KBM-7 (cell line): ENCODE results near the gene KCNN1.
A peak's percentile ranks its signal among the peaks of the same experiment; 100 is the strongest.
"Not testable (repeated sequence)": the region's sequence is repeated elsewhere in the genome, so short reads cannot be mapped to it uniquely, and the experiment has no call there.

Source experiments
- DNase-seq: peaks from one replicate; pipeline ENCODE4 v3.0.0-alpha.2; 2015
- in situ Hi-C: fragments of 300-500 bp; cut with MboI; formaldehyde crosslinking; loops from 2 replicates; pipeline ENCODE4 v1.14.3; 2020; ENCODE audit warnings: low sequenced_read_pairs, low pct_unique_long_range_greater_than_20kb, mixed read lengths

The KCNN1 gene

DNA sequence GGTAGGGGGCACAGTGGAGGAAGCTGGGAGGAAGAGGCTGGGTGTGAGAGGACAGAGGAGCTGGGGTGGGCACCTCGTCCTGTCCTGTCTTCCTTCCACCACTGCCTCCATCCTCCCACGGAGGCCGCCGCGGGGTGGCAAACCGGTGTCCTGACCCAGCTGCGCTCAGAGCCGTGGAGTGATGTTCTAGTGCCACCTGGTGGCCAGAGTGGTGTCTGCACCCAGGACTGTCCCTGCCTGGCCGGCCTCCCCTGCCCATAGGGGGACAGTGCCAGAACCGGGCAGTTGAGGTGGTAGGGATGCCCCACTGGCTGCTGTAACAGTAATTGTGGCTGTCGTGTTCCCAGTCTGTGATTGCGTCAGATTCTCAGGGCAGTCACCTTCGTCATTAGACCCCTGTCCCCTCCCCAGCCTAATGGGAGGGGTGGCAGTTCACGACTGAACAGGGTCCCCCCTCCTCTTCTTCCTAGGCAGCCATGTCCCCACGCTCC is 30.0 kb downstream of the KCNN1 start:
- in situ Hi-C loops: loop anchor here (10.0 kb wide), 1 partner anchor 52 kb away; no protein-coding TSS in a partner anchor
- DNase-seq: peak; percentile 87

DNA sequence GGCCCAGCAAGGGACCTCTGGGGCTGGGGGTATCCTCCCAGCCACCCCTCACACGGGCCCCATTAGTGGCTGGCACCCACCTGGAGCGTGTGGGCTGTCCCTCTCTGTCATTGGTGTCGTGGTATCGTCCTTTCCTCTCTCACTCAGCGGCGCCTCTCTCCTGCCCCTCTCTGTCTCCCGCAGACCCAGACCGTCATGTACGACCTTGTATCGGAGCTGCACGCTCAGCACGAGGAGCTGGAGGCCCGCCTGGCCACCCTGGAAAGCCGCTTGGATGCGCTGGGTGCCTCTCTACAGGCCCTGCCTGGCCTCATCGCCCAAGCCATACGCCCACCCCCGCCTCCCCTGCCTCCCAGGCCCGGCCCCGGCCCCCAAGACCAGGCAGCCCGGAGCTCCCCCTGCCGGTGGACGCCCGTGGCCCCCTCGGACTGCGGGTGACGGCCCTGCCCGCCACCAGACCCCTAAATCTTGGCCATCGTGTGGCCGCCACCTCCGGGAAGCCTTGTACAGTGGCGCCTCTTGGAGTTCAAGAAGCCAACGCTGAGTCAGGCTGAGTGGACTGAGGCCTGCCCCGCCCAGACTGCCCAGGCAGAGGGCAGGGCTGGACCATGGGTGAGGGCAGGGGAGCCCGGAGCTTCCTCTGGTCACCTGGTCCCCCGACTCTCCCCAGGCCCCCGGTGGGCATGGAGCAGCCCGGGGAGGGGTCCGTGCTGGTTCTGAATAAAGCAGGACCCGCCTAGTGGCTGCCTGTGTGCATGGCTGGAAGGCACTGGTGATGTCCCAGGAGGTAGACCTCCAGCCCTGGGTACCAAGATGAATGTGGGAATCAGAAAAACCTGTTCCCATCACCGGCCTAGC is 31.3 kb downstream of the KCNN1 start:
- in situ Hi-C loops: loop anchor here (10.0 kb wide), 1 partner anchor 53 kb away; no protein-coding TSS in a partner anchor
- DNase-seq: no peak

DNA sequence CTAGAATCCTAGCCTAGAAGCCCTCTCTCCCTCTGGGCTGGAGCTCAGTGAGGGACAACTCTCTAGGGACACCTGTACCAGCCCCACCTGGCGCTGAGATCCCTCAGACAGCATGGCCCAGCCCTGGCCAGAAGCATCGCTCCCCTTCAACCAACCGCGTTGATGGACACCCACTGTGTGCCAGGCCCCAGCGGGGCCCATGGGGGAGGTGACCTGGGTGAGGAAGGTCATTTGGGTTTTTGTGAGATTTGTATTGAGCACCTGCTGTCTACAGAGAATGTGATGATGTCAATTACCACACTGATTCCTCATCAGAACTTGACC is 31.9 kb downstream of the KCNN1 start:
- in situ Hi-C loops: loop anchor here (10.0 kb wide), 1 partner anchor 54 kb away; no protein-coding TSS in a partner anchor
- DNase-seq: no peak

DNA sequence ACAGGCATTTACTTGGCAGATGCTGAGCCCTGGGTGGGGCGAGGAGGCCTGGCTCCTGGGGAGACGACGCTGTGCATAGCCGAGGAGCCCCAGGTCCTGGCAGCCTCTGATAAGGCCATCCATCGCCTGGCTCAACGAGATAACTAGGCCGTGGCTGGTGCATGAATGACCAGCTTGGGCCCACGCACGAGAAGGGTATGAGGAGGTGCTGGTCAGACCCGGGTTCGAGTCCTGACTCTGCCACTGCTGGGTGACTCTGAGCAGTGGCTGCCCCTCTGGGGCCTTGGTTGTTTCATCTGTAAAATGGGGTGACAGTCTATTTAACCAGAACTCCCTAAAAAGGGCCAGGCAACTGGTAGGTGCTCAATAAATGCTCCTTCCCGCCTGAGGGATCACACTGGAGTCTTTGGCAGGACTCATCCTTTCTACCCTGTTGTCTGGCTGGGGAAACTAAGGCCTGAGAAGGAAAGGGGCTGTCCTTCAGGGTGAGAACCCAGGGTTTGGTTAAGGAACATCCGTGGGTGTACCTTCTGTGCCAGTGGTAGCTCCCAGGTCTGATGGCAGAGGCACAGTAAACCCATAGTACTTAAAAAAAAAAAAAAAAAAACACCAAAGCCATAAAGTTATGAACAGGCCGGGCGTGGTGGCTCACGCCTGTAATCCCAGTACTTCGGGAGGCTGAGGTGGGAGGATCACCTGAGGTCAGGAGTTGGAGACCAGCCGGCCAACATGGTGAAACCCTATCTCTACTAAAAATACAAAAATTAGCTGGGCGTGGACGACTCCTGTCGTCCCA is 33.0 kb downstream of the KCNN1 start:
- in situ Hi-C loops: loop anchor here (10.0 kb wide), 1 partner anchor 55 kb away; no protein-coding TSS in a partner anchor
- DNase-seq: no peak

DNA sequence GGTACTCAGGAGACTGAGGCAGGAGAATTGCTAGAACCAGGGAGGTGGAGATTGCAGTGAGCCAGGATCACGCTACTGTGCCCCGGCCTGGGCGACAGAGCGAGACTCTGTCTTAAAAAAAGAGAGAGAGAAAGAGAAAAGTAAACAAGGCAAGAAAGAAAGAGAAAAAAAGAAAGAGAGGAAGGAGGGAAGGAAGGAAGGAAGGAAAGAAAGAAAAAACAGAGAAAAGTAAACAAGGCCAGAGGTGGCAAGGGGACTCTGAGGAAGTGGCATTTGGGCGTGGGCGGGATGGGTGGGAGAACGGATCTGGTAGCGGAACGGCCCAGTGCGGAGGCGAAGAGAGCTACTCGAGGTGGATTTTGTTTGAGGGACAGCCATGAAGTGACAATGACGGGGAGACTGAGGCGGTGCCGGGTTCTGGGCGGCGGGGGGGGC is 33.6 kb downstream of the KCNN1 start:
- in situ Hi-C loops: no loop called here
- no peak for DNase-seq

DNA sequence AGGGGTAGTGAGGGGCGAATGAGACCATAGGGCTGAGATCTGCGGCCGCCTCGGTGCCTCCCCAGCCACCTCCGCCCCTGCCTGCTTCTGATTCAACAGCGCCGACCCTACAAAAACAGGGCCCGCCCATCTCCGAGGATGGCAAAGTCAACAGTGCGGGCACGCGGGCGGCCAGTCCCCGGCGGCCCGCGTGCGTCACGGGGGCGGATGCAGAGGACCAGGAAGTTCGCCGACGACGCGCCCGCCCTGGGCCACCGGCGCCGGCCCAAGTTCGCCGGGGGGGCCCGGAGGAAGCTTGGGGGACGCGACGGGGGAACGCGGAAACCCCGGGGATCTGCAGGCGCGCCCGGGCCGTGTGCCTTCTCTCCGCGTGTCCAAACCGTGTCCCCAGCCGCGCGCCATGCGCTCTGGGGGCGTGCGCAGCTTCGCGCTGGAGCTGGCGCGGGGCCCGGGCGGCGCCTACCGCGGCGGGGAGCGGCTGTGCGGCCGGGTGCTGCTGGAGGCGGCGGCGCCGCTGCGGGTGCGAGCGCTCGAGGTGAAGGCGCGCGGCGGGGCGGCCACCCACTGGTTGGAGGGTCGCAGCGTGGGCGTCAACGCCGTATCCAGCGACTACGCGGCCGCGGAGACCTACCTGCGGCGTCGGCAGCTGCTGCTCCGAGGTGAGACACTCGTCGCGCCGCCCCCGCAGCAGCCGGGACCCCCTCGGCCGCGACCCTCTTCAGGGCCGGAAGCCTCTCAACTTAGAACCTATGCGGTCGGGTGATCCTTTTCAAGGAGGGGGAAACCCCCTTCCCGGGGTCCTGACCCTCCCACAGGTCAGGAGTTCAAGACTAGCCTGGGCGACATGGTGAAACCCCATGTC is 34.2 kb downstream of the KCNN1 start:
- in situ Hi-C loops: no loop called here

DNA sequence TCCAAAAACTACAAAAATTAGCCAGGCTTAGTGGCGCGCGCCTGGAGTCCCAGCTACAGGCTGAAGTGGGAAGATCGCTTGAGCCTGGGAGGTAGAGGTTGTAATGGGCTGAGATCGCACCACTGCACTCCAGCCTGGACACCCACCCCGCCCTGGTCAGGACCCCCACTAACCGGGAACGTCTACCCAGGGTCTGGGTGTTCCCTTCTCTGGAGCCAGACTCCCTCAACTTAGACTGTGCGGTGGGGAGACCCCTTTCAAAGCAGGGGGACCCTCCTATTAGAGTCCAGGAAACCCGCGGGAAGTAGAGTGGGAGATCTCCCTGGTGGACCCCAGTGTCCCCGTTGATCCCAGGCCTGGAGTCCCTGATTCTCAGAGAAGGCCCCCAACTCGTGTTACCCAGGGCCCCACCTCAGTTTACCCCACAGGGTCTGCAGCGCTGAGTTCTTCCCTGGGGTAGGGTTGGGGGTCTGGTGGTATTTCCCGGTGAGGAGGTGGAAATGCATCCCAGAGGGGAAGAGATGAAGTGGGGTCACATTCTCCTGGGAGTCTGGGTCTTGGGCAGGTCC is 35.0 kb downstream of the KCNN1 start:
- in situ Hi-C loops: no loop called here
- DNase-seq: no peak

More for the DNA sequence above, 34.2 kb downstream of the KCNN1 start:
- DNase-seq: peak; percentile 91

DNA sequence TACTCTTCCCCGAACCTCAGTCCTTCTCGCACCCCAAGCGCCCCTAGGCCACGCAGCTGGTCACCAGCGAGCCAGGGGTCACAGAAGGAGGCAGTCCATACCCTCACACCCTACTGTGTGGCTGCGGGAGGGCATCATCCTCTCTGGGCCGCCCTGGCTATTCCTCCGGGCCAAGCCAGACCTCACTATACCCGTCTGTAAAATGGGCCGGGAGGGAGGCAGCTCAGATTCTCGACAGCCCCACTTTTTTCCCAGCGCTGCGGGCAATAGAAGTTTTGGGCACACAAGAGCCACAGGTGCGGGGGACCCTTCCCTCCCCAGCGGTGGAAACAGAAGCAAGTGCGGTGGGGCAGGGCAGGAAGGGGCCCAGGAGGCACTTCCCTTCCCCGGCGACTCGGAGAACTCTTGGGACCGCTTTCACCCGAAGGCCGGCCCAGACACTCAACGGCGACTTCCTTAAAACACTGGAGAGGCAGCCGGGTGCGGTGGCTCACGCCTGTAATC is 35.5 kb downstream of the KCNN1 start:
- in situ Hi-C loops: no loop called here
- DNase-seq: peak; percentile 85

DNA sequence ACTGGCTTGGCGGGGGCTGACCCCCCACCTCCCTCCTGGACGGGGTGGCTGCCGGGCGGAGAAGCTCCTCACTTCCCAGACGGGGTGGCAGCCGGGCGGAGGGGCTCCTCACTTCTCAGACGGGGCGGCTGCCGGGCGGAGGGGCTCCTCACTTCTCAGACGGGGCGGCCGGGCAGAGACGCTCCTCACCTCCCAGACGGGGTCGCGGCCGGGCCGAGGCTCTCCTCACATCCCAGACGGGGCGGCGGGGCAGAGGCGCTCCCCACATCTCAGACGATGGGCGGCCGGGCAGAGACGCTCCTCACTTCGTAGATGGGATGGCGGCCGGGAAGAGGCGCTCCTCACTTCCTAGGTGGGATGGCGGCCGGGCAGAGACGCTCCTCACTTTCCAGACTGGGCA is 38.8 kb downstream of the KCNN1 start:
- in situ Hi-C loops: not testable (repeated sequence)

DNA sequence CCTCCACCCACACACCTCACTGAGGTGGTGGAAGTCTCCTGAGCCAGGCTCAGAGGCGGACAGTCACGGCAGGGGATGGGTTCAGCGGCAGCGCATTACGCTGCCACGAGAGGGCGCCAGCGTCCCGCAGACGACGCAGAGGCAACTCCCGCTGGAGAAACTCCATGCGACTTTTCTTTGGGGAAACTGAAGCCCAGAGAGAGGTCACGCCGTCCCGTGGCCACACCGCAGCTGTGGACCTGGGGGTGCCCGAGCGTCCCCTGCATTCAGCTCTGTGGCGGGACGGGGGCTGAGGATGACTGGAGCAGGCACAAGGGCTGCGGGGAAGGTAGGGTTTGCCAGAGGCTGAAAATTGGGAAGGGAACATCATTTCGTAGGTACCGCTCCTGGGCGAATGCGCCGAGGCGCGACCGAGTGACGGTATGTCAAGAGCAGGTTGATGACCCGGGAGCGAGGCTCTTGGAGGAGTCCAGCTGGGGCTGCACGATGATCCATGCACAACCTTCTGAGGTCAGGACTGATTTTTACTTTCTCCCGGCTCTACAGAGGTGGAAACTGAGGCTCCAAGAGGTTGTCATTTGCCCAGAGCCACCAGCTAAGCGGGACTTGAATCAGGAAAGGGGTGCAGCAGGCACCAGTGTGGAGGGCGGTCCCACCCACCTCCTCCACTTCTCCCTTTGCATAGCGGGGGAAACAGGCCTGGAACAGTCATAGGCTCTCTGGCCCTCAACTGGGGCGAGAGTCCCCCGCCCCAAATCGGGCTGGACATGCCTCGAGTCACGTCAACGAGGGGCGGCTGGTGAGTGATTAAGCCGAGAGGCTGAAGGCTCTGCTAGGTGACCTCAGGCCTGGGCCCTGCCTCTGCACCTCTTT is 40.4 kb downstream of the KCNN1 start:
- in situ Hi-C loops: no loop called here
- DNase-seq: peak; percentile 85

More for the DNA sequence above, 38.8 kb downstream of the KCNN1 start:
- not testable (repeated sequence) for DNase-seq

DNA sequence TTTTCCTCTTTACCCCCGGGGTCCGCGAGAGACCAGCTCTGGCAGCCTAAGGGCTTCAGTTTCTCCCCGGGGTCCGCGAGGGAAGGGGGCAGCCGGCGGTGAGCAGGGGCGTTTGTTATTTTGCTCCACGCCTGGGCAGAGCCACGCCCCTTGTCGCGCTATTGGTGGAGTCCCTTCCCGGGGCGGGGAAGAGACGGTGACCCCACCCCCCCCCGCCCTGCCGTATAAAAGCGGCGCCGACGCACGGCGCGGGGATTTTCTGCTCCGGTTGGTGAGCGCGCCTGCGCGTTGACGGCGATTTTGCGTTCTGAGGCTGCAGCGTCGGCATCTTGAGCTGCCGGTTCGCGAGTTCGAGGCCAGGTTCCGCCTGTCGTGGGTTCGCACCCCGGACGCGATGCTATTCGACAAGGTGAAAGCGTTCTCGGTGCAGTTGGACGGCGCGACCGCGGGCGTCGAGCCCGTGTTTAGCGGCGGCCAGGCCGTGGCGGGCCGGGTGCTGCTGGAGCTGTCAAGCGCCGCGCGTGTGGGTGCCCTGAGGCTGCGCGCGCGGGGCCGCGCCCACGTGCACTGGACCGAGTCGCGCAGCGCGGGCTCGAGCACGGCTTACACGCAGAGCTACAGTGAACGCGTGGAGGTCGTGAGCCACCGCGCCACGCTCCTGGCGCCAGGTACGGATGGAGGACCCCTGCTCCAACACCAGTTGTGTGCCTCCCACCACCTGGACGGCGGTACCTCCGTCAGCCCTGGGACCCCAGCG is 41.2 kb downstream of the KCNN1 start, which contains the start of gene ARRDC2:
TSS of gene ARRDC2 (plus strand) at position 254 of the 757 bp plus-strand sequence. CDS start at position 395, 141 bp downstream.
- in situ Hi-C loops: no loop called here
- no peak for DNase-seq

DNA sequence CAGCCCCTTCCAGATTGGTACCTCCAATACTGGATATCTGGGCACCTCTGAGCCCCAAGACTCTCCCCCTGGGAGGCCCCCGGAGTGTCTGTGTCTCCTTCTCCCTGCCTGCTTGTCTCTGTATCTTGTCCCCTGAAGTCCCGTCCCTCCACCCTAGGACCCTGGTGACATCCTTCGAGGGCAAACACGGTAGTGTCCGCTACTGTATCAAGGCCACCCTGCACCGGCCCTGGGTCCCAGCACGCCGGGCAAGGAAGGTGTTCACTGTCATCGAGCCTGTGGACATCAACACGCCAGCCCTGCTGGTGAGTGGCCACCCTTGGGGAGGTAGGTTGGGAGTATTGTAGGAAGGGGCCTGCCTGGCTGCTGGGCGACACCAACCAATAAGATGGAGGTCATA is 41.9 kb downstream of the KCNN1 start:
- no peak for DNase-seq
- in situ Hi-C loops: no loop called here

DNA sequence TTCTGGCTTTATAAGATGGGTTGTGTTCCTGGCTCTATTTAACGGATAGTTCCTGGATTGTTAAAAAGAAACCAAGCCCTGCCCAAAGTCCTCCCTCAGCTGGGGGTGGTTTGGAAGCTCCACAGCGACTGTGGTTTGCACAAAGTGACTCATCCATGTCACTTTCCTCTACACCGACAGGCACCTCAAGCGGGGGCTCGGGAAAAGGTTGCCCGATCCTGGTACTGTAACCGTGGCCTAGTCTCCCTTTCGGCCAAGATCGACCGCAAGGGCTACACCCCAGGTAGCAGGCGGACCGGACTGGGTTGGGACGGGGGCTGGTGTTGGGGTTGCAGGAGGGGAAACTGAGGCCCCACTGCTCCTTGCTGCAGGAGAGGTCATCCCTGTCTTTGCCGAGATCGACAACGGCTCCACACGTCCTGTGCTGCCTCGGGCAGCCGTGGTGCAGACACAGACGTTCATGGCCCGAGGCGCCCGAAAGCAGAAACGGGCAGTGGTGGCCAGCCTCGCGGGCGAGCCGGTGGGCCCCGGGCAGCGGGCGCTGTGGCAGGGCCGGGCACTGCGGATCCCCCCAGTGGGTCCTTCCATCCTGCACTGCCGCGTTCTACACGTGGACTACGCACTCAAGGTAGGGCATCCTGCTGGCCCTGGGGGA is 42.6 kb downstream of the KCNN1 start:
- in situ Hi-C loops: no loop called here
- no peak for DNase-seq

DNA sequence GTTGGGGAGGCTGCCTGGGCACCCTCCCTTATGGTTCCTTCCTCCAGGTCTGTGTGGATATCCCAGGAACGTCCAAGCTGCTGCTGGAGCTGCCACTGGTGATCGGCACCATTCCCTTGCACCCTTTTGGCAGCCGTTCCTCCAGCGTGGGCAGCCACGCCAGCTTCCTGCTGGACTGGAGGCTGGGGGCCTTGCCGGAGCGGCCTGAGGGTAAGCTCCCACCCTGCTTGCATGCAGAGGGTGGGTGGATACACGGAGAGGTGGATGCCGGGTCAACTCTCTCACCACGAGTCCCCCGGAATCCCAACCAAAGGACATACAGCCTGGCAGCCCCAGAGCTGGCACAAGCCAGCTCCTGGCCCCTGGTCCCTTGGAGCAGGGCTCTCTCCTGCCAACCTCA is 43.2 kb downstream of the KCNN1 start:
- DNase-seq: no peak
- in situ Hi-C loops: no loop called here

DNA sequence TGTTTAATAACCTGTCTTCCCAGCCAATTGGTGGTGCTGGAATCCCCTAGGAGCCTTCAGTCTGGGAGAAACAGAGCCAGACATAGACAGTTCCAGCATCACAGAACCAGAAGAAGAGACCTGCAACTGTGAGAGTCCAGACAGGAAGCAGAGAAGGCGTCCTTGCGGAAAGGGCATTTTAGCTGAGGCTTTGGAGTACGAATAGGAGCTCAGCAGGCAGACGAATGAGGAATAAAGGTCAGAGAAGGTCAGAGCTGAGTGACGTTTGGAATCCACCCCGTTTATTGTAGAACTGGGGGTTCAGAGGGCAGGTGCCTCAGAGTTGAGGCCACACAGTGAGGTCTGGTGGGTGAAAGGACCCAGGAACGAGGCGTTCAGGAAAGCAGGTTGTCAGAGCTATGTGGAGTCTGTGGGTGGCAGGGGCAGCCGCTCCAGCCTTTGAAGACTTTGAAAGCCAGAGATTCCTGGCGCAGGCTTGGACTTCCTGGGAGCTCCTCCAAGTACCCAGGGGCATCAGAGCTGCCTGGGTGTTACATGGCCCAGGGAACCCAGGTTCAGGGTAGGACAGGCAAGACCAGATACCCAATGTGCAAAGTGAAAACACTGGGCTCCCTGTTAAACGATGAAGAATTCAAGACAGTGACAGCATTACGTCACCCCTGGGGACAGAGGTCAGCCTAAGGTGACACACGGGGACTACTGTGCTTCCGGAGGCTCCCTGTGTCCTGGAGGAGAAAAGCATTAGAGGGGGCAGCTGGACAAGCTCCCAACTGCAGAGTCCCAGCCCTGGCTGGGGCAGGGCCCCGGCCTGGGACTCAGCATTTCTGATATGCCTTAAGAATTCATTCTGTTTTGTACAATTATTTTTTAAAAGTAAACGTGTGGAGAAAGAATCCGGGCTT is 46.6 kb downstream of the KCNN1 start:
- in situ Hi-C loops: no loop called here
- no peak for DNase-seq
